ENCODE measurements around the gene RCE1.

Gene RCE1

DNA sequence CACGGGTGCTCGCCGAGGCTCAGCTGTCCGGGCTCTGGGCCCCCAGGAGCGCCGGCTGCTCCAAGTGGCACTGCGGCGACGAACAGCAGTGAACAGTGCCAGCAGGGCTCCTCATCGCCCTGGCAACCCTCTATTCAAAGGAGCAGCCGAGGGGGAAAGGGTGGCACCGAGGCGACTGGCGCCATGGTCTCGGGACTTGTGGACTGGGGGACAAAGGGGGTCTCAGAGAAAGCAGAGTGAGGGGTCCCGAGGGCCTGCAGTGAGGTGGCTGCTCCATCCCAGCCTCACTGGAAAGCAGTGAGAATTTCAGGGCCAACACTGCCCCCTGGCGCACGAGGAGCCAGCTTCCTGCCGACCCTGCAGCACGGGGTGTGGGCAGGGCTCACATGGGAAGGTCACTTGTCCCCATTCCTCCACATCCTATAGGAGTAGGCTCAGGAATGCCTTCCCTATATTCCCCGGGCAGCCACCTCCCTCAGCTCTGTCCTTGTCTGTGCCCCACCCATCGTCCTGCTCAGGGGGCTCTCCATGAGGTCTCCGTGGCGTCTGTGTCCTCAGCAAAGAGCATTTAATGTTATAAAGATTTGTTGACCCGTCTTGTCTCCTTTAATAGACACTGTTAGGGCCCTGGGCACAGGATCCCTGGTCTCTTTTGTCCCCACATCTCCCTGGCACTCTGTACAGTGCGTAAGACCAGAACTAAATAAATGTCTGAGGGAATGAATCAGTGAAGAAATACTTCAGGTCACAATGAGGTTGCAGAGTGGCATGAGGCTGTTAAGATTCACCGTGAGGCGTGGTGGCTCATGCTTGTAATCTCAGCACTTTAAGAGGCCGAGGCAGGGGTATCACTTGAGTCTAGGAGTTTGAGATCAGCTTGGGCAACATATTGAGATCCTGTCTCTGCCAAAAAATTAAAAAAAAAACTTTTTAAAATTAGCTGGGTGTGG lies 40.0 kb downstream of the RCE1 start (continued):
- TF ChIP-seq ZNF555 (tag by site-specific recombination; conservative IDR thresholded peaks at IDR 0.05) (no peak), MYNN (tag by site-specific recombination; IDR thresholded peaks at IDR 0.05; ENCODE audit: borderline replicate concordance) (no peak), ZNF174 (tag by site-specific recombination; IDR thresholded peaks at IDR 0.05) (no peak), ZNF513 (tag by site-specific recombination; IDR thresholded peaks at IDR 0.05) (no peak), ZNF776 (tag by site-specific recombination; IDR thresholded peaks at IDR 0.05; ENCODE audit: borderline replicate concordance) (no peak), ZNF146 (tag by site-specific recombination; IDR thresholded peaks at IDR 0.05) (no peak), KLF9 (tag by site-specific recombination; IDR thresholded peaks at IDR 0.05; ENCODE audit: low read depth) (no peak), KLF8 (tag by site-specific recombination; IDR thresholded peaks at IDR 0.05) (no peak), ZNF571 (tag by site-specific recombination; IDR thresholded peaks at IDR 0.05) (no peak), YY2 (tag by site-specific recombination; IDR thresholded peaks at IDR 0.05) (no peak), ZNF366 (tag by site-specific recombination; conservative IDR thresholded peaks at IDR 0.05) (no peak), ZNF654 (tag by site-specific recombination; IDR thresholded peaks at IDR 0.05; ENCODE audit: low read depth) (peak; percentile 46), ZNF2 (tag by site-specific recombination; IDR thresholded peaks at IDR 0.05) (peak; percentile 69; the same call in 1 of the 2 replicates), SALL2 (tag by site-specific recombination; IDR thresholded peaks at IDR 0.05; ENCODE audit: borderline replicate concordance) (no peak), KLF7 (tag by site-specific recombination; IDR thresholded peaks at IDR 0.05; ENCODE audit: borderline replicate concordance) (no peak), OVOL3 (tag by site-specific recombination; IDR thresholded peaks at IDR 0.05) (no peak), ZNF549 (tag by site-specific recombination; IDR thresholded peaks at IDR 0.05) (no peak), ZNF585B (tag by site-specific recombination; IDR thresholded peaks at IDR 0.05) (no peak), ZNF274 (IDR thresholded peaks at IDR 0.05; ENCODE audit: low read length) (no peak), ZNF274 (tag by site-specific recombination; IDR thresholded peaks at IDR 0.05; ENCODE audit: borderline replicate concordance) (no peak), ZNF121 (tag by site-specific recombination; IDR thresholded peaks at IDR 0.05) (no peak), ZNF488 (tag by site-specific recombination; IDR thresholded peaks at IDR 0.05) (no peak), TRIM28 (IDR thresholded peaks at IDR 0.05; ENCODE audit: borderline replicate concordance, low read length) (no peak)
- TF ChIP-seq, protein P1, sequence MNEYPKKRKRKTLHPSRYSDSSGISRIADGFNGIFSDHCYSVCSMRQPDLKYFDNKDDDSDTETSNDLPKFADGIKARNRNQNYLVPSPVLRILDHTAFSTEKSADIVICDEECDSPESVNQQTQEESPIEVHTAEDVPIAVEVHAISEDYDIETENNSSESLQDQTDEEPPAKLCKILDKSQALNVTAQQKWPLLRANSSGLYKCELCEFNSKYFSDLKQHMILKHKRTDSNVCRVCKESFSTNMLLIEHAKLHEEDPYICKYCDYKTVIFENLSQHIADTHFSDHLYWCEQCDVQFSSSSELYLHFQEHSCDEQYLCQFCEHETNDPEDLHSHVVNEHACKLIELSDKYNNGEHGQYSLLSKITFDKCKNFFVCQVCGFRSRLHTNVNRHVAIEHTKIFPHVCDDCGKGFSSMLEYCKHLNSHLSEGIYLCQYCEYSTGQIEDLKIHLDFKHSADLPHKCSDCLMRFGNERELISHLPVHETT (tag by site-specific recombination; IDR thresholded peaks at IDR 0.05), result no peak
- TF ChIP-seq, protein P2, sequence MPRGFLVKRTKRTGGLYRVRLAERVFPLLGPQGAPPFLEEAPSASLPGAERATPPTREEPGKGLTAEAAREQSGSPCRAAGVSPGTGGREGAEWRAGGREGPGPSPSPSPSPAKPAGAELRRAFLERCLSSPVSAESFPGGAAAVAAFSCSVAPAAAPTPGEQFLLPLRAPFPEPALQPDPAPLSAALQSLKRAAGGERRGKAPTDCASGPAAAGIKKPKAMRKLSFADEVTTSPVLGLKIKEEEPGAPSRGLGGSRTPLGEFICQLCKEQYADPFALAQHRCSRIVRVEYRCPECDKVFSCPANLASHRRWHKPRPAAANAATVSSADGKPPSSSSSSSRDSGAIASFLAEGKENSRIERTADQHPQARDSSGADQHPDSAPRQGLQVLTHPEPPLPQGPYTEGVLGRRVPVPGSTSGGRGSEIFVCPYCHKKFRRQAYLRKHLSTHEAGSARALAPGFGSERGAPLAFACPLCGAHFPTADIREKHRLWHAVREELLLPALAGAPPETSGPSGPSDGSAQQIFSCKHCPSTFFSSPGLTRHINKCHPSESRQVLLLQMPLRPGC (tag by site-specific recombination; IDR thresholded peaks at IDR 0.05), result no peak
- TF ChIP-seq, protein P3, sequence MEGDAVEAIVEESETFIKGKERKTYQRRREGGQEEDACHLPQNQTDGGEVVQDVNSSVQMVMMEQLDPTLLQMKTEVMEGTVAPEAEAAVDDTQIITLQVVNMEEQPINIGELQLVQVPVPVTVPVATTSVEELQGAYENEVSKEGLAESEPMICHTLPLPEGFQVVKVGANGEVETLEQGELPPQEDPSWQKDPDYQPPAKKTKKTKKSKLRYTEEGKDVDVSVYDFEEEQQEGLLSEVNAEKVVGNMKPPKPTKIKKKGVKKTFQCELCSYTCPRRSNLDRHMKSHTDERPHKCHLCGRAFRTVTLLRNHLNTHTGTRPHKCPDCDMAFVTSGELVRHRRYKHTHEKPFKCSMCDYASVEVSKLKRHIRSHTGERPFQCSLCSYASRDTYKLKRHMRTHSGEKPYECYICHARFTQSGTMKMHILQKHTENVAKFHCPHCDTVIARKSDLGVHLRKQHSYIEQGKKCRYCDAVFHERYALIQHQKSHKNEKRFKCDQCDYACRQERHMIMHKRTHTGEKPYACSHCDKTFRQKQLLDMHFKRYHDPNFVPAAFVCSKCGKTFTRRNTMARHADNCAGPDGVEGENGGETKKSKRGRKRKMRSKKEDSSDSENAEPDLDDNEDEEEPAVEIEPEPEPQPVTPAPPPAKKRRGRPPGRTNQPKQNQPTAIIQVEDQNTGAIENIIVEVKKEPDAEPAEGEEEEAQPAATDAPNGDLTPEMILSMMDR (tag by site-specific recombination; IDR thresholded peaks at IDR 0.05), result peak; percentile 63
